H9 (cell line): Measurements from ENCODE around the gene ZNF524. TPM values are rescaled to one million over a fixed set of nuclear protein-coding genes. Genes with fewer than 3 reads are reported as not detected.
A peak's percentile ranks its signal among the peaks of the same experiment; 100 is the strongest.

Source experiments
- DNase-seq: peaks from one replicate; pipeline ENCODE4 v3.0.0-alpha.2; 2017
- H2AFZ ChIP-seq: one replicate; pipeline ENCODE4 v1.6.1; 2013; ENCODE audit warnings: mild to moderate bottlenecking, low read length, control low read depth, moderate library complexity
- H2AK5ac ChIP-seq: 2 replicates; pipeline ENCODE4 v1.6.1; 2013; ENCODE audit warnings: low read length, control low read depth, mixed read lengths; ENCODE audit not compliant: insufficient read length
- H2BK120ac ChIP-seq: one replicate; pipeline ENCODE4 v1.6.1; 2013; ENCODE audit warnings: low read depth, mild to moderate bottlenecking, low read length, control low read depth, inconsistent platforms; ENCODE audit not compliant: poor library complexity, severe bottlenecking
- H2BK12ac ChIP-seq: 2 replicates; pipeline ENCODE4 v1.6.1; 2013; ENCODE audit warnings: low read length, control low read depth, mixed read lengths, low read depth; ENCODE audit not compliant: insufficient read length
- H2BK15ac ChIP-seq: 2 replicates; pipeline ENCODE4 v1.6.1; 2013; ENCODE audit warnings: low read depth, low read length, control low read depth
- H2BK20ac ChIP-seq: one replicate; pipeline ENCODE4 v1.6.1; 2013; ENCODE audit warnings: low read depth, mild to moderate bottlenecking, low read length, control low read depth, inconsistent platforms; ENCODE audit not compliant: poor library complexity, severe bottlenecking
- H2BK5ac ChIP-seq: 2 replicates; pipeline ENCODE4 v1.6.1; 2013; ENCODE audit warnings: low read length, control low read depth, mixed read lengths; ENCODE audit not compliant: insufficient read length
- H3K14ac ChIP-seq: 2 replicates; pipeline ENCODE4 v1.6.1; 2013; ENCODE audit warnings: low read length, control low read depth; ENCODE audit not compliant: insufficient read depth
- H3K18ac ChIP-seq: 2 replicates; pipeline ENCODE4 v1.6.1; 2013; ENCODE audit warnings: low read depth, mild to moderate bottlenecking, mixed read lengths, low read length, control low read depth; ENCODE audit not compliant: insufficient read length
- H3K23ac ChIP-seq: 2 replicates; pipeline ENCODE4 v1.6.1; 2013; ENCODE audit warnings: low read length, control low read depth, mixed read lengths, low read depth; ENCODE audit not compliant: insufficient read length
- H3K23me2 ChIP-seq: 2 replicates; pipeline ENCODE4 v1.6.1; 2013; ENCODE audit warnings: low read depth, mild to moderate bottlenecking, mixed read lengths, low read length, control low read depth; ENCODE audit not compliant: insufficient read length, poor library complexity, severe bottlenecking
- H3K27ac ChIP-seq: 2 replicates; pipeline ENCODE4 v1.5.1; 2013; ENCODE audit warnings: low read length, control low read depth, mixed read lengths, low read depth; ENCODE audit not compliant: insufficient read length
- H3K27me3 ChIP-seq: 2 replicates; pipeline ENCODE4 v1.6.1; 2013; ENCODE audit warnings: low read length, control low read depth, inconsistent platforms; ENCODE audit not compliant: insufficient read depth
- H3K4ac ChIP-seq: 2 replicates; pipeline ENCODE4 v1.6.1; 2013; ENCODE audit warnings: low read depth, mild to moderate bottlenecking, control low read depth, inconsistent platforms, low read length, moderate library complexity
- H3K4me1 ChIP-seq: 2 replicates; pipeline ENCODE4 v1.6.1; 2013; ENCODE audit warnings: low read length, control low read depth, inconsistent platforms; ENCODE audit not compliant: insufficient read depth
- H3K4me2 ChIP-seq: 2 replicates; pipeline ENCODE4 v1.6.1; 2013; ENCODE audit warnings: low read length, control low read depth, mixed read lengths; ENCODE audit not compliant: insufficient read length, insufficient read depth
- H3K56ac ChIP-seq: 2 replicates; pipeline ENCODE4 v1.6.1; 2013; ENCODE audit warnings: low read depth, mild to moderate bottlenecking, mixed read lengths, low read length, control low read depth; ENCODE audit not compliant: insufficient read length
- H3K79me1 ChIP-seq: 2 replicates; pipeline ENCODE4 v1.6.1; 2013; ENCODE audit warnings: low read depth, mild to moderate bottlenecking, moderate library complexity, low read length, control low read depth, inconsistent platforms; ENCODE audit not compliant: insufficient read depth, poor library complexity, severe bottlenecking
- H3K79me2 ChIP-seq: 2 replicates; pipeline ENCODE4 v1.6.1; 2013; ENCODE audit warnings: low read length, control low read depth, inconsistent platforms; ENCODE audit not compliant: insufficient read depth
- H3K9ac ChIP-seq: 2 replicates; pipeline ENCODE4 v1.6.1; 2013; ENCODE audit warnings: low read length, control low read depth, mixed read lengths; ENCODE audit not compliant: insufficient read length; ENCODE audit errors: extremely low read depth
- H3K9me3 ChIP-seq: one replicate; pipeline ENCODE4 v1.6.1; 2013; ENCODE audit warnings: low read depth, low read length, inconsistent platforms; ENCODE audit not compliant: control insufficient read depth
- H3T11ph ChIP-seq: one replicate; pipeline ENCODE4 v1.6.1; 2013; ENCODE audit warnings: mild to moderate bottlenecking, low read length, control low read depth, inconsistent platforms
- H4K20me1 ChIP-seq: one replicate; pipeline ENCODE4 v1.6.1; 2013; ENCODE audit not compliant: control insufficient read depth, insufficient read length, insufficient read depth
- H4K5ac ChIP-seq: 2 replicates; pipeline ENCODE4 v1.6.1; 2013; ENCODE audit warnings: low read depth, mild to moderate bottlenecking, mixed read lengths, low read length, control low read depth; ENCODE audit not compliant: insufficient read length
- H4K8ac ChIP-seq: replicated peaks from 2 replicates; pipeline ENCODE4 v1.6.1; 2013; ENCODE audit warnings: low read length, control low read depth, mixed read lengths, low read depth; ENCODE audit not compliant: insufficient read length
- H4K91ac ChIP-seq: 2 replicates; pipeline ENCODE4 v1.6.1; 2013; ENCODE audit warnings: low read depth, mild to moderate bottlenecking, moderate library complexity, mixed read lengths, low read length, control low read depth; ENCODE audit not compliant: insufficient read length
- H3K27ac Mint-ChIP-seq, 3 experiments: 2 replicates in 2 of 3; 3 replicates in 1 of 3; pipeline ENCODE4 v1.8.0; 2020 to 2021; ENCODE audit warnings: mixed read lengths in 3 of 3, mild to moderate bottlenecking in 1 of 3, moderate library complexity in 1 of 3
- H3K27me3 Mint-ChIP-seq: 2 replicates; pipeline ENCODE4 v1.8.0; 2021; ENCODE audit warnings: low read depth, mild to moderate bottlenecking, moderate library complexity, mixed read lengths
- H3K36me3 Mint-ChIP-seq, 3 experiments: 2 replicates in 2 of 3; 3 replicates in 1 of 3; pipeline ENCODE4 v1.8.0; 2020 to 2021; ENCODE audit warnings: low read depth in 3 of 3, mixed read lengths in 3 of 3; ENCODE audit not compliant: insufficient read depth in 1 of 3
- H3K4me1 Mint-ChIP-seq, 2 experiments: 2 replicates each; pipeline ENCODE4 v1.8.0; 2020; ENCODE audit warnings: mixed read lengths in 2 of 2
- H3K4me3 Mint-ChIP-seq, 2 experiments: 2 replicates in 1 of 2; 3 replicates in 1 of 2; pipeline ENCODE4 v1.8.0; 2020 to 2021; ENCODE audit warnings: mild to moderate bottlenecking in 2 of 2, mixed read lengths in 2 of 2, moderate library complexity in 1 of 2
- H3K9me3 Mint-ChIP-seq, 2 experiments: 2 replicates in 1 of 2; 3 replicates in 1 of 2; pipeline ENCODE4 v1.8.0; 2020; ENCODE audit warnings: mild to moderate bottlenecking in 2 of 2, mixed read lengths in 2 of 2, moderate library complexity in 1 of 2
- CTCF ChIP-seq: fragments of 200-600 bp; sonication (generic); conservative IDR thresholded peaks from 3 replicates; pipeline ENCODE4 v1.8.0; 2021; ENCODE audit warnings: antibody characterized with exemption, mild to moderate bottlenecking
- WGBS: extraction: QIAGEN DNeasy Blood & Tissue Kit; methylation state at CpG from one replicate; pipeline ENCODE4 v1.1.7; 2013; ENCODE audit warnings: missing lambda C conversion rate, low lambda C conversion rate, mixed read lengths; ENCODE audit not compliant: insufficient read length; ENCODE audit errors: extremely low coverage; 5-methylcytosine and 5-hydroxymethylcytosine counted together
- total RNA-seq: library from RNA; stranded (reverse); gene quantifications from 2 replicates; pipeline ENCODE4 v1.2.1, GENCODE V29; 2021

The ZNF524 gene
- total RNA-seq, 1 experiment from 2014 or later: 3.0 TPM

GRCh38 chr19:55640577-55641425 is 40.7 kb downstream of the ZNF524 start, which contains the start of gene ZNF580:
Gene ZNF580, plus strand, starts transcription at chr19:55641002. Its CDS starts 1,507 bp downstream, at chr19:55642509.
- no peak within 1 kb of the TSS for H3K23ac ChIP-seq
- H3K27ac Mint-ChIP-seq: peak within 1 kb of the TSS; percentile 91 to 95 (median 94)
- peaks cover 25 to 43% of the 10 kb centered on the region in 2 experiments for H3K4me1 Mint-ChIP-seq
- H2AFZ ChIP-seq: no peak within 1 kb of the TSS
- no peak within 1 kb of the TSS for H2BK12ac ChIP-seq
- peaks cover 0 to 4% of the 10 kb centered on the region in 2 experiments; a peak in 3 of 5 replicates for H3K9me3 Mint-ChIP-seq
- H3K9me3 ChIP-seq: no peaks in the 10 kb centered on the region
- H2BK20ac ChIP-seq: no peak within 1 kb of the TSS
- H4K8ac ChIP-seq: no peak within 1 kb of the TSS
- peak within 1 kb of the TSS; percentile 46; the same call in 1 of the 2 replicates for H3K14ac ChIP-seq
- H2BK15ac ChIP-seq: no peak within 1 kb of the TSS
- H3K79me2 ChIP-seq: peaks cover 8% of the 10 kb centered on the region; the same call in 1 of the 2 replicates
- no peak within 1 kb of the TSS for H3K27ac ChIP-seq
- 0 out of 2 replicates have a peak, but pooled peaks cover under 1% of the 10 kb centered on the region for H3K4me1 ChIP-seq
- no CpG with 5 or more reads among the region's 89 CpGs for WGBS
- no peaks in the 10 kb centered on the region for H4K20me1 ChIP-seq
- H4K5ac ChIP-seq: no peak within 1 kb of the TSS
- H3K4me3 Mint-ChIP-seq: peak within 1 kb of the TSS; percentile 97
- H2BK5ac ChIP-seq: no peak within 1 kb of the TSS
- H3K9ac ChIP-seq: peak within 1 kb of the TSS; percentile 61
- DNase-seq: peak; percentile 75
- no peaks in the 10 kb centered on the region for H3K27me3 ChIP-seq
- H4K91ac ChIP-seq: no peak within 1 kb of the TSS
- H3K4ac ChIP-seq: no peak within 1 kb of the TSS
- peaks cover 3% of the 10 kb centered on the region; the same call in 1 of the 2 replicates for H3K27me3 Mint-ChIP-seq
- H3T11ph ChIP-seq: no peak within 1 kb of the TSS
- H2AK5ac ChIP-seq: no peak within 1 kb of the TSS
- peaks cover 4% of the 10 kb centered on the region for H3K79me1 ChIP-seq
- H3K23me2 ChIP-seq: peaks cover 30% of the 10 kb centered on the region
- no peak for TF ChIP-seq CTCF
- peaks cover 24 to 30% (median 30%) of the 10 kb centered on the region in 3 experiments for H3K36me3 Mint-ChIP-seq
- H2BK120ac ChIP-seq: no peak within 1 kb of the TSS
- H3K18ac ChIP-seq: no peak within 1 kb of the TSS
- no peak within 1 kb of the TSS for H3K56ac ChIP-seq
- peak within 1 kb of the TSS; percentile 73 for H3K4me2 ChIP-seq
